ENCODE measurements around the gene XXYLT1.

The XXYLT1 gene

GRCh38 chr3:195259475-195260279 is 11.3 kb downstream of the XXYLT1 start (continued):
- TF ChIP-seq, protein P1, sequence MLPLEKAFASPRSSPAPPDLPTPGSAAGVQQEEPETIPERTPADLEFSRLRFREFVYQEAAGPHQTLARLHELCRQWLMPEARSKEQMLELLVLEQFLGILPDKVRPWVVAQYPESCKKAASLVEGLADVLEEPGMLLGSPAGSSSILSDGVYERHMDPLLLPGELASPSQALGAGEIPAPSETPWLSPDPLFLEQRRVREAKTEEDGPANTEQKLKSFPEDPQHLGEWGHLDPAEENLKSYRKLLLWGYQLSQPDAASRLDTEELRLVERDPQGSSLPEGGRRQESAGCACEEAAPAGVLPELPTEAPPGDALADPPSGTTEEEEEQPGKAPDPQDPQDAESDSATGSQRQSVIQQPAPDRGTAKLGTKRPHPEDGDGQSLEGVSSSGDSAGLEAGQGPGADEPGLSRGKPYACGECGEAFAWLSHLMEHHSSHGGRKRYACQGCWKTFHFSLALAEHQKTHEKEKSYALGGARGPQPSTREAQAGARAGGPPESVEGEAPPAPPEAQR (tag by site-specific recombination; IDR thresholded peaks at IDR 0.05), result no peak
- TF ChIP-seq ZNF549 (tag by site-specific recombination; IDR thresholded peaks at IDR 0.05) (no peak), ZXDB (tag by site-specific recombination; IDR thresholded peaks at IDR 0.05) (peak; percentile 31; the same call in 1 of the 2 replicates), ZNF530 (tag by site-specific recombination; IDR thresholded peaks at IDR 0.05; ENCODE audit: low read depth) (no peak), KLF9 (tag by site-specific recombination; IDR thresholded peaks at IDR 0.05; ENCODE audit: low read depth) (no peak), SP3 (tag by site-specific recombination; IDR thresholded peaks at IDR 0.05) (peak; percentile 46), ZNF76 (tag by site-specific recombination; IDR thresholded peaks at IDR 0.05; ENCODE audit: borderline replicate concordance, low read depth) (peak; percentile 59), REPIN1 (tag by site-specific recombination; IDR thresholded peaks at IDR 0.05; ENCODE audit: low read depth) (no peak), ATF2 (tag by site-specific recombination; IDR thresholded peaks at IDR 0.05; ENCODE audit: low read depth) (no peak), ZNF670 (tag by site-specific recombination; IDR thresholded peaks at IDR 0.05; ENCODE audit: low read depth) (no peak), ZNF10 (tag by site-specific recombination; IDR thresholded peaks at IDR 0.05) (no peak), ZNF610 (tag by site-specific recombination; IDR thresholded peaks at IDR 0.05; ENCODE audit: borderline replicate concordance) (peak; percentile 51; the same call in 1 of the 2 replicates), ZNF658 (tag by site-specific recombination; IDR thresholded peaks at IDR 0.05) (no peak), HOXC10 (CRISPR knock-in tag; IDR thresholded peaks at IDR 0.05) (no peak), ZNF19 (tag by site-specific recombination; IDR thresholded peaks at IDR 0.05; ENCODE audit: low read depth) (no peak), OSR2 (tag by site-specific recombination; IDR thresholded peaks at IDR 0.05) (no peak), KLF7 (tag by site-specific recombination; IDR thresholded peaks at IDR 0.05; ENCODE audit: borderline replicate concordance) (0 out of 2 replicates have a peak, but pooled peaks have one; percentile 43), ZNF561 (tag by site-specific recombination; IDR thresholded peaks at IDR 0.05; ENCODE audit: borderline replicate concordance) (no peak), RBAK (tag by site-specific recombination; IDR thresholded peaks at IDR 0.05) (no peak), BCL6B (tag by site-specific recombination; IDR thresholded peaks at IDR 0.05) (no peak)
- TF ChIP-seq, protein P2, sequence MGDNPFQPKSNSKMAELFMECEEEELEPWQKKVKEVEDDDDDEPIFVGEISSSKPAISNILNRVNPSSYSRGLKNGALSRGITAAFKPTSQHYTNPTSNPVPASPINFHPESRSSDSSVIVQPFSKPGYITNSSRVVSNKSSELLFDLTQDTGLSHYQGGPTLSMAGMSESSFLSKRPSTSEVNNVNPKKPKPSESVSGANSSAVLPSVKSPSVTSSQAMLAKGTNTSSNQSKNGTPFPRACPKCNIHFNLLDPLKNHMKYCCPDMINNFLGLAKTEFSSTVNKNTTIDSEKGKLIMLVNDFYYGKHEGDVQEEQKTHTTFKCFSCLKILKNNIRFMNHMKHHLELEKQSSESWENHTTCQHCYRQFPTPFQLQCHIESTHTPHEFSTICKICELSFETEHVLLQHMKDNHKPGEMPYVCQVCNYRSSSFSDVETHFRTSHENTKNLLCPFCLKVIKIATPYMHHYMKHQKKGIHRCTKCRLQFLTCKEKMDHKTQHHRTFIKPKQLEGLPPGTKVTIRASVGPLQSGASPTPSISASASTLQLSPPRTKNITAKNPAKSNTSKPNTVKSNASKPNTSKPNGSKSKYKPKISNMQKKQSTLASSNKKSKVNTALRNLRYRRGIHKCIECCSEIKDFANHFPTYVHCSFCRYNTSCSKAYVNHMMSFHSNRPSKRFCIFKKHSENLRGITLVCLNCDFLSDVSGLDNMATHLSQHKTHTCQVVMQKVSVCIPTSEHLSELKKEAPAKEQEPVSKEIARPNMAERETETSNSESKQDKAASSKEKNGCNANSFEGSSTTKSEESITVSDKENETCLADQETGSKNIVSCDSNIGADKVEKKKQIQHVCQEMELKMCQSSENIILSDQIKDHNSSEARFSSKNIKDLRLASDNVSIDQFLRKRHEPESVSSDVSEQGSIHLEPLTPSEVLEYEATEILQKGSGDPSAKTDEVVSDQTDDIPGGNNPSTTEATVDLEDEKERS (tag by site-specific recombination; IDR thresholded peaks at IDR 0.05), result no peak
- TF ChIP-seq, protein P3, sequence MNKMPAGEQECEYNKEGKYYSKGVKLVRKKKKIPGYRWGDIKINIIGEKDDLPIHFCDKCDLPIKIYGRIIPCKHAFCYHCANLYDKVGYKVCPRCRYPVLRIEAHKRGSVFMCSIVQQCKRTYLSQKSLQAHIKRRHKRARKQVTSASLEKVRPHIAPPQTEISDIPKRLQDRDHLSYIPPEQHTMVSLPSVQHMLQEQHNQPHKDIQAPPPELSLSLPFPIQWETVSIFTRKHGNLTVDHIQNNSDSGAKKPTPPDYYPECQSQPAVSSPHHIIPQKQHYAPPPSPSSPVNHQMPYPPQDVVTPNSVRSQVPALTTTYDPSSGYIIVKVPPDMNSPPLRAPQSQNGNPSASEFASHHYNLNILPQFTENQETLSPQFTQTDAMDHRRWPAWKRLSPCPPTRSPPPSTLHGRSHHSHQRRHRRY (tag by site-specific recombination; IDR thresholded peaks at IDR 0.05), result no peak
- TF ChIP-seq, protein P4, sequence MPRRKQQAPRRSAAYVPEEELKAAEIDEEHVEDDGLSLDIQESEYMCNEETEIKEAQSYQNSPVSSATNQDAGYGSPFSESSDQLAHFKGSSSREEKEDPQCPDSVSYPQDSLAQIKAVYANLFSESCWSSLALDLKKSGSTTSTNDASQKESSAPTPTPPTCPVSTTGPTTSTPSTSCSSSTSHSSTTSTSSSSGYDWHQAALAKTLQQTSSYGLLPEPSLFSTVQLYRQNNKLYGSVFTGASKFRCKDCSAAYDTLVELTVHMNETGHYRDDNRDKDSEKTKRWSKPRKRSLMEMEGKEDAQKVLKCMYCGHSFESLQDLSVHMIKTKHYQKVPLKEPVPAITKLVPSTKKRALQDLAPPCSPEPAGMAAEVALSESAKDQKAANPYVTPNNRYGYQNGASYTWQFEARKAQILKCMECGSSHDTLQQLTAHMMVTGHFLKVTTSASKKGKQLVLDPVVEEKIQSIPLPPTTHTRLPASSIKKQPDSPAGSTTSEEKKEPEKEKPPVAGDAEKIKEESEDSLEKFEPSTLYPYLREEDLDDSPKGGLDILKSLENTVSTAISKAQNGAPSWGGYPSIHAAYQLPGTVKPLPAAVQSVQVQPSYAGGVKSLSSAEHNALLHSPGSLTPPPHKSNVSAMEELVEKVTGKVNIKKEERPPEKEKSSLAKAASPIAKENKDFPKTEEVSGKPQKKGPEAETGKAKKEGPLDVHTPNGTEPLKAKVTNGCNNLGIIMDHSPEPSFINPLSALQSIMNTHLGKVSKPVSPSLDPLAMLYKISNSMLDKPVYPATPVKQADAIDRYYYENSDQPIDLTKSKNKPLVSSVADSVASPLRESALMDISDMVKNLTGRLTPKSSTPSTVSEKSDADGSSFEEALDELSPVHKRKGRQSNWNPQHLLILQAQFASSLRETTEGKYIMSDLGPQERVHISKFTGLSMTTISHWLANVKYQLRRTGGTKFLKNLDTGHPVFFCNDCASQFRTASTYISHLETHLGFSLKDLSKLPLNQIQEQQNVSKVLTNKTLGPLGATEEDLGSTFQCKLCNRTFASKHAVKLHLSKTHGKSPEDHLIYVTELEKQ (tag by site-specific recombination; IDR thresholded peaks at IDR 0.05; ENCODE audit: borderline replicate concordance), result no peak

All from HEK293 (cell line).